Tibial artery (tissue), 4 donors: ENCODE measurements around the gene KCTD3.
A peak's percentile ranks its signal among the peaks of the same experiment; 100 is the strongest.

Source experiments
- DNase-seq, 2 donors: peaks; one replicate each; pipeline ENCODE4 v3.0.0-alpha.2; 2019
- H3K27ac ChIP-seq, 2 donors: fragments of 200-600 bp; sonication (generic) in 1 of 2; 1 replicate in 1 of 2; 2 replicates in 1 of 2; pipeline ENCODE4 v1.5.1; 2018 to 2019; ENCODE audit warnings: mild to moderate bottlenecking in 1 of 2
- H3K27me3 ChIP-seq, 2 donors: fragments of 200-600 bp; sonication (generic) in 1 of 2; one replicate each; pipeline versions ENCODE4 v1.5.1 to v1.6.0; 2016 to 2019
- H3K36me3 ChIP-seq, 3 donors: fragments of 200-600 bp; sonication (generic) in 2 of 3; one replicate each; pipeline ENCODE4 v1.5.1; 2016 to 2019; ENCODE audit warnings: mild to moderate bottlenecking in 2 of 3
- H3K4me1 ChIP-seq, 4 donors: fragments of 200-600 bp; sonication (generic) in 2 of 4; 1 replicate in 3 of 4; 2 replicates in 1 of 4; pipeline ENCODE4 v1.5.1; 2016 to 2019
- H3K4me3 ChIP-seq, 2 donors: fragments of 200-600 bp; sonication (generic) in 1 of 2; 1 replicate in 1 of 2; 2 replicates in 1 of 2; pipeline ENCODE4 v1.5.1; 2018 to 2019; ENCODE audit warnings: mild to moderate bottlenecking in 2 of 2
- H3K9me3 ChIP-seq, 3 donors: fragments of 200-600 bp; sonication (generic) in 1 of 3; one replicate each; pipeline ENCODE4 v1.5.1; 2016 to 2019
- intact Hi-C: fragments of 100-400 bp; cut with DNase I; formaldehyde crosslinking; loops from one replicate; pipeline ENCODE4 v1.15.0; 2023; ENCODE audit warnings: low total_unique reads
- TF ChIP-seq, protein P1 (sequence below), 2 experiments: fragments of 200-600 bp in 1 of 2; fragments of 450-650 bp in 1 of 2; IDR thresholded peaks; one replicate each; pipeline ENCODE4 v1.5.1; 2017 to 2019; ENCODE audit warnings: antibody characterized with exemption in 2 of 2, mild to moderate bottlenecking in 1 of 2, moderate library complexity in 1 of 2

Gene KCTD3

DNA sequence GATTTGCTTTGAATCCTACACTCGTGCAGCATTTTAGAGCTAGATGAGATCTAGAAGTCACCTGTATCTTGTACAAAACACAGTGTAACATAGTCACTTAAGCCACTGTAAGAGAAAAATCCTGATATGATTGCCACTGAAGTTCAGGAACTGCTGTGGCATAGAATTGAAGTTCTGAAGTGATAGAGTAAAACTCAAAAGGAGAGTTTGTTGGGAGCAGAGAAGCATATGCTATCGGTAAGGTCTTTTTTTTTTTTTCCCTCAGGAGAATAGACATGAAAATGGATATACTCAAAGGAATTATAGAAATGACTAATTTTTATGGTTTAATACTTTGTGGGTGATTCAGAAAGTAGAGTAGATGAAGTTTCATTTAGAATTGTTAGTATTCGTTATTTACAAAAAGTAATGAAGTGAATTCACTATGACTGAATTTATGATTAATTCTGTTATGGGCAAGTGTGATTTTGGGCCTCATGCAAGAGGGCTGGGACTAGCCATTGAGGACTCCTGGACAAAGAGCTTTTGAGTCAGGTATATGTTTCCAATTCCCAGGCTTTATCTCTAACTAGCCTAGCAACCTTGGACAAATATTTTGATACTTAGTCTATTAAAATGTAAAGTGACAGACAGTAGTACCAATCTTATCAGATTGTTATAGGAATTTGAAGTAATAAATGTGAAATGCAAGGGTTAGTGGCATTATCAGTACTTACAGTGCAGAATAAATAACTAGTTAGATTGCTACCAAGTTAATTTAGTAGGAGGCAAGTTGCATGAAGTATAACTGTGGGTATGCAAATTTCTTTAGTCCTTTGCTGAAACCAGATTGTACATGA lies 3.1 kb downstream of the KCTD3 start:
- H3K27me3 ChIP-seq, result no peaks in the 10 kb centered on the region
- no peaks in the 10 kb centered on the region for H3K9me3 ChIP-seq
- TF ChIP-seq, protein P1, sequence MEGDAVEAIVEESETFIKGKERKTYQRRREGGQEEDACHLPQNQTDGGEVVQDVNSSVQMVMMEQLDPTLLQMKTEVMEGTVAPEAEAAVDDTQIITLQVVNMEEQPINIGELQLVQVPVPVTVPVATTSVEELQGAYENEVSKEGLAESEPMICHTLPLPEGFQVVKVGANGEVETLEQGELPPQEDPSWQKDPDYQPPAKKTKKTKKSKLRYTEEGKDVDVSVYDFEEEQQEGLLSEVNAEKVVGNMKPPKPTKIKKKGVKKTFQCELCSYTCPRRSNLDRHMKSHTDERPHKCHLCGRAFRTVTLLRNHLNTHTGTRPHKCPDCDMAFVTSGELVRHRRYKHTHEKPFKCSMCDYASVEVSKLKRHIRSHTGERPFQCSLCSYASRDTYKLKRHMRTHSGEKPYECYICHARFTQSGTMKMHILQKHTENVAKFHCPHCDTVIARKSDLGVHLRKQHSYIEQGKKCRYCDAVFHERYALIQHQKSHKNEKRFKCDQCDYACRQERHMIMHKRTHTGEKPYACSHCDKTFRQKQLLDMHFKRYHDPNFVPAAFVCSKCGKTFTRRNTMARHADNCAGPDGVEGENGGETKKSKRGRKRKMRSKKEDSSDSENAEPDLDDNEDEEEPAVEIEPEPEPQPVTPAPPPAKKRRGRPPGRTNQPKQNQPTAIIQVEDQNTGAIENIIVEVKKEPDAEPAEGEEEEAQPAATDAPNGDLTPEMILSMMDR (IDR thresholded peaks at IDR 0.05), result no peak
- no peak overlapping the region for H3K4me3 ChIP-seq
- H3K27ac ChIP-seq, result peak overlapping the region in 1 of 2 donors; percentile 2
- DNase-seq, result no peak
- H3K4me1 ChIP-seq, result peaks cover 0 to 49% (median 20%) of the 10 kb centered on the region in 4 donors
- peaks cover 0 to 5% (median 0%) of the 10 kb centered on the region in 3 donors for H3K36me3 ChIP-seq
- intact Hi-C loops, result no loop called here

DNA sequence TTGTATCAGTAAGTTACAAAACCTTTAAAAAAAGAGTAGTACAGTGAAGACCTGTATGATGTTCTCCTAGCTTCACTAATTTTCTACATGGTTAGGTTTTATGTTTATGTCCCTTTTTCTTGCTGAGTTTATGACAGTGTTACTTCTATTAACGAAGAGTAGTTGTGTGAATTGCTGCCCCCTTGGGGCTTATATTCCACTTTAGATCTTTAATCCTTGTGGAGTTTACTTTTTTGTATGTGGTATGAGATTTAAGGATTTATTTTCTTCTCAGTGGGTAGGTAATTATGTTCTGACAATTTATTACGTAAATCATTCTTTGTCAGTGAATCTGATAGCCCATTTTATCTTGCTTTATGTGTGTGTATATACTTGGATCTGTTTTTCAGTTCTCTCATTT lies 14.8 kb downstream of the KCTD3 start:
- no peak for DNase-seq
- Histone ChIP-seq H3K27me3 (no peaks in the 10 kb centered on the region), H3K4me1 (no peaks in the 10 kb centered on the region), H3K27ac (no peak overlapping the region), H3K4me3 (no peak overlapping the region), H3K36me3 (peaks cover 50 to 75% (median 64%) of the 10 kb centered on the region in 3 donors), H3K9me3 (no peaks in the 10 kb centered on the region)
- intact Hi-C loops, result no loop called here
- TF ChIP-seq, protein P1 (IDR thresholded peaks at IDR 0.05), result no peak

DNA sequence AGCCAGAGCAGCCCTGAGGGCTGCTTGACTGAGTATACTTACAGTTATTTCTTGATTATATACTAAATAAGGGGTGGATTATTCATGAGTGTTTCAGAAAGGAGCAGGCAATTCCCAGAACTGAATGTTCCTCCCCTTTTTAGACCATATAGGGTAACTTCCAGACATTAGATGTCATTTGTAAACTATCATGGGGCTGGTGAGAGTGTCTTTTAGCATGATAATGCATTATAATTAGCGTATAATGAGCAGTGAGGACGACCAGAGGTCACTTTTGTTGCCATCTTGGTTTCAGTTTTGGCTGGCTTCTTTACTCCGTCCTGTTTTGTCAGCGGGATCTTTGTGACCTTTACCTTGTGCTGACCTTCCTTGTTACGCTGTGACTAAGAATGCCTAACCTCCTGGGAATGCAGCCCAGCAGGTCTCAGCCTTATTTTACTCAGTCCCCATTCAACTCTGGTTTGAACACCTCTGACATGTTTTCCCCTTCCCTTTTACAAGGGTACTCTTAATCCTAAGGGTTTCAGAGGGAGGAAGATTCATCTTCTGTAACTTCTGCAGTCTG lies 16.2 kb downstream of the KCTD3 start:
- intact Hi-C loops, result no loop called here
- H3K4me3 ChIP-seq, result no peak overlapping the region
- DNase-seq, result no peak
- no peaks in the 10 kb centered on the region for H3K4me1 ChIP-seq
- peaks cover 45 to 63% (median 61%) of the 10 kb centered on the region in 3 donors for H3K36me3 ChIP-seq
- TF ChIP-seq, protein P1 (IDR thresholded peaks at IDR 0.05), result no peak
- no peak overlapping the region for H3K27ac ChIP-seq
- H3K9me3 ChIP-seq, result no peaks in the 10 kb centered on the region
- H3K27me3 ChIP-seq, result no peaks in the 10 kb centered on the region

DNA sequence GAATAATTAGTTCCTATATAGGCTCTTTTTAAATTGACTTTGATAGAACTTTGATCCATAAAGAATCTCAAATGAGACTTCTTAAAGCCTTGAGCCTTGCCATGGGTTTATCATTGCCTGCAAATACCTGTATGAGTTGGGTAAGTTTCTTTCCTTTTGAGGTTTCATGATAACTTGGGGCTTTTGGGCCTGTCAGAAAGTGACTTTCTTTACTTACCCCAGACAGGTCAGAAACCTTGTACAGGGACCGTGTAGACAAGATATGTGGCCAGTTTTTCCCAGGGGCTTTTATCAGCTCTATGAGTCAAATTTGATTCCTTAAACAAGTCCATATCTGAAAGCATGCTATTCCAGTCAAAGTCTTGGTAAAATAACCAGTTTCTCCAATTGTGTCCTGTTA lies 17.3 kb downstream of the KCTD3 start:
- peaks cover 46 to 62% (median 58%) of the 10 kb centered on the region in 3 donors for H3K36me3 ChIP-seq

DNA sequence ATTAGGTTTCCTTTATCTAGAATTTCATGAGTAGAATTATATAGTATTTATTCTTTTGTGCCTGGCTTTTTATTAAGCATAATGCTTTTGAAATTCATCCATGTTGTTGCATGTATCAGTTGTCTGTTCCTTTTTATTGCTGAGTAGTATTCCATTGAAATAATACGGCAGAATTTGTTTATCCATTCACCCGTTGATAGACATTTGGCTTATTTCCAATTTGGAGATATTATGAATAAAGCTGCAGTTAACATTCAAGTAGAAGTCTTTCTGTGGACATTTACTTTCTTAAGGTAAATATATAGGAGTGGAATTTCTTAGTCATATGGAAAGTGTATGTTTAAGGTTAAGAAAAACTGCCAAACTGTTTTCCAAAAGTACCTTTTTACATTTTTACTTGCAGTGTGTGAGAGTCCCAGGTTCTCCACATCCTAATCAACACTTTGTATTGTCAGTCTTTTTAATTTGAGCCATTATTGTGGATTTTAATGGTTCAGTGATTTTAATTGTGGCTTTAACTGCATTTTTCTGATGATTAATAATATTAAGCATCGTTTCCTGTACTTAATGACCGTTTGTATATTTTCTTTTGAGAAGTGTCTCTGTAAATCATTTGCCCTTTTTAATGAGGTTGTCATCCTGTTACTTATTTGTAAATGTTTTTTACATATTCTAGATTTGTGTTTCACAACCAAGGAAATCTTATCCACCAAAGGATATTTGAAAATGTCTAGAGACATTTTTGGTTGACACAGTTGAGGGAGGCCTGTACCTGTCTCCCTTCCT lies 22.7 kb downstream of the KCTD3 start:
- intact Hi-C loops, result no loop called here
- no peak for DNase-seq
- Histone ChIP-seq H3K27ac (no peak overlapping the region), H3K9me3 (no peaks in the 10 kb centered on the region), H3K27me3 (no peaks in the 10 kb centered on the region), H3K36me3 (peaks cover 11 to 36% (median 25%) of the 10 kb centered on the region in 3 donors), H3K4me1 (peaks cover 0 to 13% (median 8%) of the 10 kb centered on the region in 4 donors), H3K4me3 (no peak overlapping the region)
- TF ChIP-seq, protein P1 (IDR thresholded peaks at IDR 0.05), result no peak

More for the DNA sequence above, 17.3 kb downstream of the KCTD3 start:
- H3K9me3 ChIP-seq, result no peaks in the 10 kb centered on the region
- H3K27me3 ChIP-seq, result no peaks in the 10 kb centered on the region
- H3K27ac ChIP-seq, result no peak overlapping the region
- TF ChIP-seq, protein P1 (IDR thresholded peaks at IDR 0.05), result no peak
- no peak overlapping the region for H3K4me3 ChIP-seq
- H3K4me1 ChIP-seq, result no peaks in the 10 kb centered on the region
- intact Hi-C loops, result no loop called here
- no peak for DNase-seq
